Smooth muscle cell (in vitro differentiated cells): ENCODE data around the gene TXNL4B. TPM values are rescaled to one million over a fixed set of nuclear protein-coding genes. Genes with fewer than 3 reads are reported as not detected.

Experiments used
- DNase-seq: peaks from one replicate; lab custom pipeline; 2025; ENCODE audit not compliant: unreplicated experiment; lab: John Stamatoyannopoulos, UW
- H2AFZ ChIP-seq: fragments of 200-600 bp; sonication (generic); 2 replicates; pipeline ENCODE4 v1.6.0; 2016; ENCODE audit warnings: antibody characterized with exemption, low read depth, mild to moderate bottlenecking
- H3F3A ChIP-seq: fragments of 200-600 bp; sonication (generic); 2 replicates; pipeline ENCODE4 v1.6.0; 2017; ENCODE audit warnings: antibody characterized with exemption, low read depth
- H3K27ac ChIP-seq: fragments of 200-600 bp; sonication (generic); 2 replicates; pipeline ENCODE4 v1.5.1; 2016; ENCODE audit warnings: low read depth, mild to moderate bottlenecking
- H3K27me3 ChIP-seq: fragments of 200-600 bp; sonication (generic); 2 replicates; pipeline ENCODE4 v1.6.1; 2016; ENCODE audit warnings: low read depth, mild to moderate bottlenecking
- H3K36me3 ChIP-seq: fragments of 200-600 bp; sonication (generic); 2 replicates; pipeline ENCODE4 v1.5.1; 2016; ENCODE audit warnings: low read depth
- H3K4me1 ChIP-seq: fragments of 200-600 bp; sonication (generic); 2 replicates; pipeline ENCODE4 v1.5.1; 2016; ENCODE audit warnings: low read depth
- H3K4me2 ChIP-seq: fragments of 200-600 bp; sonication (generic); 2 replicates; pipeline ENCODE4 v1.6.0; 2016; ENCODE audit warnings: mild to moderate bottlenecking
- H3K4me3 ChIP-seq: fragments of 200-600 bp; sonication (generic); 2 replicates; pipeline ENCODE4 v1.5.1; 2016; ENCODE audit warnings: mild to moderate bottlenecking
- H3K79me2 ChIP-seq: fragments of 200-600 bp; sonication (generic); 2 replicates; pipeline ENCODE4 v1.6.0; 2016; ENCODE audit warnings: low read depth, mild to moderate bottlenecking
- H3K9ac ChIP-seq: fragments of 200-600 bp; sonication (generic); 2 replicates; pipeline ENCODE4 v1.6.0; 2016; ENCODE audit warnings: low read depth
- H3K9me3 ChIP-seq: fragments of 200-600 bp; sonication (generic); replicated peaks from 2 replicates; pipeline ENCODE4 v1.5.1; 2016; ENCODE audit warnings: low read depth
- H4K20me1 ChIP-seq: fragments of 200-600 bp; sonication (generic); 2 replicates; pipeline ENCODE4 v1.6.0; 2016; ENCODE audit warnings: low read depth
- CTCF ChIP-seq: fragments of 200-600 bp; sonication (generic); IDR thresholded peaks from 2 replicates; pipeline ENCODE4 v1.5.1; 2017; ENCODE audit warnings: borderline replicate concordance, mild to moderate bottlenecking, antibody characterized with exemption; ENCODE audit not compliant: insufficient read depth, poor library complexity, severe bottlenecking
- WGBS: methylation state at CpG from one replicate; pipeline ENCODE4 v1.1.7; 2016; ENCODE audit warnings: low lambda C conversion rate; 5-methylcytosine and 5-hydroxymethylcytosine counted together
- polyA plus RNA-seq: library from polyadenylated mRNA; unstranded; fragments of >200 nt; fragmentation: Nextera tagmentation; extraction: Ambion mirVana; gene quantifications from 2 replicates; pipeline ENCODE4 v1.2.1, GENCODE V29; 2016
- total RNA-seq: library from RNA; depleted of rRNA; stranded (reverse); fragments of >200 nt; gene quantifications from 2 replicates; pipeline ENCODE4 v1.2.3, GENCODE V29; 2014

Gene TXNL4B
- total and polyA plus RNA-seq, 2 experiments from 2014 or later = 8.4 to 10.5 TPM

GRCh38 chr16:72131036-72131435 lies 37.6 kb upstream of the TXNL4B start:
- H3K36me3 ChIP-seq = no peaks in the 10 kb centered on the region
- peak overlapping the region; percentile 75 for H3K4me2 ChIP-seq
- peaks cover 5% of the 10 kb centered on the region for H3K4me1 ChIP-seq
- no peaks in the 10 kb centered on the region for H3K79me2 ChIP-seq
- TF ChIP-seq CTCF = no peak
- H3K9me3 ChIP-seq = no peaks in the 10 kb centered on the region
- H3K9ac ChIP-seq = no peak overlapping the region
- H2AFZ ChIP-seq = no peak overlapping the region
- no peak overlapping the region for H3K4me3 ChIP-seq
- WGBS = 29% methylated on average over 6 of the region's 6 CpGs
- no peaks in the 10 kb centered on the region for H3F3A ChIP-seq
- H4K20me1 ChIP-seq = no peaks in the 10 kb centered on the region
- no peaks in the 10 kb centered on the region for H3K27me3 ChIP-seq
- peak overlapping the region; percentile 50 for H3K27ac ChIP-seq
- no peak for DNase-seq

- H3K79me2 ChIP-seq = no peaks in the 10 kb centered on the region
- no peak overlapping the region for H3K4me3 ChIP-seq
- no peak overlapping the region for H3K27ac ChIP-seq
- H3F3A ChIP-seq = no peaks in the 10 kb centered on the region
- H3K4me1 ChIP-seq = peaks cover 5% of the 10 kb centered on the region
- H4K20me1 ChIP-seq = no peaks in the 10 kb centered on the region
- DNase-seq = no peak
- no peak overlapping the region for H3K9ac ChIP-seq
- H3K27me3 ChIP-seq = no peaks in the 10 kb centered on the region
- H3K4me2 ChIP-seq = peak overlapping the region; percentile 75
- 80% methylated on average over 7 of the region's 7 CpGs for WGBS
- H3K36me3 ChIP-seq = no peaks in the 10 kb centered on the region
- H2AFZ ChIP-seq = no peak overlapping the region
- no peaks in the 10 kb centered on the region for H3K9me3 ChIP-seq
- no peak for TF ChIP-seq CTCF
Measured at GRCh38 chr16:72129976-72130656, 36.7 kb upstream of the TXNL4B start.

GRCh38 chr16:72128701-72129100 lies 35.3 kb upstream of the TXNL4B start:
- no peak overlapping the region for H3K27ac ChIP-seq
- H2AFZ ChIP-seq = no peak overlapping the region
- H3K4me1 ChIP-seq = peaks cover 5% of the 10 kb centered on the region
- H3K36me3 ChIP-seq = no peaks in the 10 kb centered on the region
- H3K79me2 ChIP-seq = no peaks in the 10 kb centered on the region
- no peak overlapping the region for H3K4me2 ChIP-seq
- TF ChIP-seq CTCF = no peak
- H3F3A ChIP-seq = no peaks in the 10 kb centered on the region
- no peaks in the 10 kb centered on the region for H3K27me3 ChIP-seq
- 67% methylated on average over 9 of the region's 9 CpGs for WGBS
- H3K9me3 ChIP-seq = no peaks in the 10 kb centered on the region
- no peak overlapping the region for H3K4me3 ChIP-seq
- no peaks in the 10 kb centered on the region for H4K20me1 ChIP-seq
- no peak for DNase-seq
- H3K9ac ChIP-seq = no peak overlapping the region

- Histone ChIP-seq H3K4me3 (no peak overlapping the region), H3K9me3 (no peaks in the 10 kb centered on the region), H4K20me1 (no peaks in the 10 kb centered on the region), H3K27me3 (no peaks in the 10 kb centered on the region), H3K36me3 (no peaks in the 10 kb centered on the region), H3K79me2 (no peaks in the 10 kb centered on the region), H2AFZ (no peak overlapping the region), H3K4me2 (no peak overlapping the region), H3K4me1 (peaks cover 5% of the 10 kb centered on the region), H3F3A (no peaks in the 10 kb centered on the region), H3K9ac (no peak overlapping the region), H3K27ac (no peak overlapping the region)
- TF ChIP-seq CTCF = no peak
- WGBS = 79% methylated on average over 2 of the region's 2 CpGs
- no peak for DNase-seq
Measured at GRCh38 chr16:72126429-72126765, 33.0 kb upstream of the TXNL4B start.
